ENCODE results near the gene SEMA4D. TPM values are rescaled to one million over a fixed set of nuclear protein-coding genes. Genes with fewer than 3 reads are reported as not detected.

SEMA4D gene
- total RNA-seq, 2 donors from 2014 or later = 169 to 237 TPM

DNA sequence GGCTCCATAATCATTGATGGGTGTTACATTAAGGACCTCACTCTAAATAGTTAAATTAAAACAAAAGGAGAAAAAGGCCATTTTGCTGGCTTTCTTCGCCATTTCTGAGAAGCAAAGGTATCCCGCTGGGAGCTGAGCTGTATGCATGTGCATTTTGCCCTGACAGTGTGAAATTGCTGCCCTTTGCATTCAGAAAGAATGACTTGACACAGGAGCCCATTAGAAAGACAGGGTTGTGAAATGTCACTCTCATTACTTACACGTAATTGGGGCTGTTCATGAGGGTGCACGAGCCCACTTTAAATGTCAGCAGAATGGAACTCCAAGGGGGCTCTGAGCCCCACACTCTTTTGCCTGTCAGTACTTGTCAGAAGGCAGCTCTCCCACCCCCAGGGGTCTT lies 85.0 kb downstream of the SEMA4D start:
- peaks cover 33% of the 10 kb centered on the region for H3K36me3 Mint-ChIP-seq
- ATAC-seq = no peak
- H3K27me3 Mint-ChIP-seq = no peaks in the 10 kb centered on the region
- no peak for DNase-seq (ENCODE audit: low spot score)
- H3K27ac Mint-ChIP-seq = peak overlapping the region; percentile 92 to 96
- H3K4me3 Mint-ChIP-seq = no peak overlapping the region
- H3K4me1 Mint-ChIP-seq (ENCODE audit: low read depth in 2 of 2) = peaks cover 67 to 73% of the 10 kb centered on the region in 2 donors
- H3K9me3 Mint-ChIP-seq = peaks cover 4% of the 10 kb centered on the region

DNA sequence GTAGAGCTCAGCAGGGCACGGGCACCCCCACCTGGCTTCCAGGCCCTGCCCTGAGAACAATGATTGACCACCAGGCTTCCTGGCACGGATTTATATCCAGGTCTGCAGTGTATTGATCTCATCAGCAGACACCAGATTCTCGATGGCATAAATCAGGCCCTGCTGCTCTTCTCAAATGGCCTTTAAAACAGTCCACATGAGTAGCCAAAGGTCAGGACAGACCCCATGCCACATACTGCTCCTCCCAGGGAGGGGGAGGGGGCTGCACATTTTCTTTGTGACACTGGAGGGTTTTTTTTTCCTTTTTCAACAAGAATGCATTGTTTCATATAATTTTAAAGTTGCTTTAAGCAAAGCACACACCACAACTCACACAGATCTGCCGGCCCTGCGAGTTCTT lies 85.4 kb downstream of the SEMA4D start:
- Mint-ChIP-seq H3K36me3 (peaks cover 33% of the 10 kb centered on the region), H3K4me1 (ENCODE audit: low read depth in 2 of 2) (peaks cover 65 to 73% of the 10 kb centered on the region in 2 donors), H3K4me3 (no peak overlapping the region), H3K27ac (peak overlapping the region; percentile 92 to 96), H3K27me3 (no peaks in the 10 kb centered on the region), H3K9me3 (peaks cover 6% of the 10 kb centered on the region)
- ATAC-seq = no peak
- no peak for DNase-seq (ENCODE audit: low spot score)

- H3K4me1 Mint-ChIP-seq (ENCODE audit: low read depth in 2 of 2) = peaks cover 64 to 73% of the 10 kb centered on the region in 2 donors
- H3K36me3 Mint-ChIP-seq = peaks cover 29% of the 10 kb centered on the region
- ATAC-seq (no peak), DNase-seq (ENCODE audit: low spot score) (no peak)
- H3K4me3 Mint-ChIP-seq = peak overlapping the region; percentile 96
- peak overlapping the region; percentile 92 to 96 for H3K27ac Mint-ChIP-seq
- no peaks in the 10 kb centered on the region for H3K27me3 Mint-ChIP-seq
- H3K9me3 Mint-ChIP-seq = peaks cover 7% of the 10 kb centered on the region
Measured at GRCh38 chr9:89411759-89412158, 86.2 kb downstream of the SEMA4D start.

- peaks cover 7% of the 10 kb centered on the region for H3K9me3 Mint-ChIP-seq
- H3K27me3 Mint-ChIP-seq = no peaks in the 10 kb centered on the region
- peak overlapping the region; percentile 92 to 96 for H3K27ac Mint-ChIP-seq
- H3K4me3 Mint-ChIP-seq = peak overlapping the region; percentile 96
- ATAC-seq (peak; percentile 65 to 66), DNase-seq (ENCODE audit: low spot score) (no peak)
- H3K4me1 Mint-ChIP-seq (ENCODE audit: low read depth in 2 of 2) = peaks cover 68 to 76% of the 10 kb centered on the region in 2 donors
- peaks cover 22% of the 10 kb centered on the region for H3K36me3 Mint-ChIP-seq
Measured at GRCh38 chr9:89410641-89411350, 87.1 kb downstream of the SEMA4D start.

DNA sequence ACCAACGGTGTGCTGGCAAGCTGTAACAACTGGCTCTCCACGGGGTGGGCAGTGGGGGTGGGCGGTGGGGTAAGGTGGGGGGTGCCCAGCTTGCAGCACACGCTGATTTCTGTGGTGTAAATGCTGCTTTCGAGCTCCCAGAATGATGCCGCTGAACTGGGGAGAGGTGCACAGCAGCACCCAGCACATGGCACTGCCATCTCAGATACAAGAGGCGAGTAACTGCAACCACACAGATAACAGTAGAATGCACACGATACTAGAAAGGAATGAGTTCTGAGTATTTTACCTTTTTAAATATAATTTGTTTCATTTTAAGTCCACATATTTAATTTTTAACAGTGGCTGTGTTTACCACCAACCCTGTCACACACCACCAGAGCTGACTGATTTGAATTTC lies 87.9 kb downstream of the SEMA4D start:
- H3K36me3 Mint-ChIP-seq = peaks cover 22% of the 10 kb centered on the region
- DNase-seq (ENCODE audit: low spot score) (no peak), ATAC-seq (no peak)
- peaks cover 7% of the 10 kb centered on the region for H3K9me3 Mint-ChIP-seq
- peak overlapping the region; percentile 96 for H3K4me3 Mint-ChIP-seq
- peak overlapping the region; percentile 92 to 96 for H3K27ac Mint-ChIP-seq
- peaks cover 72 to 82% of the 10 kb centered on the region in 2 donors for H3K4me1 Mint-ChIP-seq (ENCODE audit: low read depth in 2 of 2)
- H3K27me3 Mint-ChIP-seq = no peaks in the 10 kb centered on the region

GRCh38 chr9:89409466-89409865 lies 88.4 kb downstream of the SEMA4D start:
- Mint-ChIP-seq H3K4me3 (peak overlapping the region; percentile 96), H3K27ac (peak overlapping the region; percentile 92 to 96), H3K27me3 (no peaks in the 10 kb centered on the region), H3K36me3 (peaks cover 22% of the 10 kb centered on the region), H3K4me1 (ENCODE audit: low read depth in 2 of 2) (peaks cover 75 to 85% of the 10 kb centered on the region in 2 donors), H3K9me3 (peaks cover 7% of the 10 kb centered on the region)
- DNase-seq (ENCODE audit: low spot score) (no peak), ATAC-seq (no peak)

GRCh38 chr9:89408628-89409101 lies 89.2 kb downstream of the SEMA4D start:
- Mint-ChIP-seq H3K27me3 (no peaks in the 10 kb centered on the region), H3K4me3 (peak overlapping the region; percentile 96), H3K27ac (peak overlapping the region; percentile 92 to 96), H3K4me1 (ENCODE audit: low read depth in 2 of 2) (peaks cover 74 to 92% of the 10 kb centered on the region in 2 donors), H3K36me3 (peaks cover 22% of the 10 kb centered on the region), H3K9me3 (peaks cover 7% of the 10 kb centered on the region)
- DNase-seq (ENCODE audit: low spot score) = peak; percentile 83
- ATAC-seq = peak; percentile 77 to 84

DNA sequence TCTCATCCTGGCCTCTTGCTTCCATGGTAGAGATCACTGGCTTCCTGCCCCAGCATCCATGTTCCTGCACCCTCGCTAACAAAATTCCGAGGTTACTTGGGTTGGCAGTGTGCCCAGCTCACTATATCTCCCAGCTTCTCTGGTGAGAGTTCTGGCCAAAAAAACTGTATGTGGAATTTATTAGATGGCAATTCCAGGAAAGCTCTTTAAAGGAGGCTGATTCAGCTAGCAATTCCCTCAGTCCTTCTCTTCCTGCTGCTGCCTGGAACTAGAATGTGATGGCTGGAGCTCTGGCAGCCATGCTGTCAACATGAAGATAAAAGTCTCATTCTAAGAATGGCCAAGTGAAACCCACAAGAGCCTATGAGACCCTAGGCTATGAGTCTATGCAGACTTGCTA lies 90.8 kb downstream of the SEMA4D start:
- no peak for DNase-seq (ENCODE audit: low spot score)
- Mint-ChIP-seq H3K27ac (peak overlapping the region; percentile 92 to 96), H3K27me3 (no peaks in the 10 kb centered on the region), H3K9me3 (peaks cover 7% of the 10 kb centered on the region), H3K36me3 (peaks cover 22% of the 10 kb centered on the region), H3K4me1 (ENCODE audit: low read depth in 2 of 2) (peaks cover 68 to 79% of the 10 kb centered on the region in 2 donors), H3K4me3 (peak overlapping the region; percentile 76)
- ATAC-seq = no peak

GRCh38 chr9:89405826-89406225 lies 92.1 kb downstream of the SEMA4D start:
- H3K36me3 Mint-ChIP-seq = peaks cover 27% of the 10 kb centered on the region
- DNase-seq (ENCODE audit: low spot score) = no peak
- ATAC-seq = peak; percentile 56 to 74

DNA sequence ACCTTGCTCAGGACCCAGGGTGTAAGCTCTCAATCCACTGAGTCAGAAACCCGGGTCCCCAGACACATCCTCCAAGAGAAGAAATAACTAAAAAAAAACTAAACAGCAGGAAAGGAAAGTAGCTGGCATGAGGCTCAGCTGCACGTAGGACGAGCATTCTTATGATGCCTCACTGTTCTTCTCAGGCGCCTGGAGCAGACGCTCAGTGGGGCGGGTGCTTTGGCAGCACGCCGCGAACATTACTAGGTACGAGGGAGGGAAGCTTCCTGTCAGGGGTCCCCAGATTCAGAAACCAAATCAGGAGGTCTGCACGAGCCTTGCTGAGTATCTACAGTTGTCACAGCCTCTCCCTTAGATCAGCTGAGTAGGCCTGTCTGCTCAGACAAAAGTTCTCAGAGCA lies 93.8 kb downstream of the SEMA4D start:
- Mint-ChIP-seq H3K27me3 (no peaks in the 10 kb centered on the region), H3K4me1 (ENCODE audit: low read depth in 2 of 2) (peaks cover 61 to 71% of the 10 kb centered on the region in 2 donors)
- no peak for ATAC-seq

More at GRCh38 chr9:89405826-89406225, 92.1 kb downstream of the SEMA4D start:
- H3K27ac Mint-ChIP-seq = peak overlapping the region; percentile 92 to 96
- H3K4me3 Mint-ChIP-seq = peak overlapping the region; percentile 76
- H3K27me3 Mint-ChIP-seq = no peaks in the 10 kb centered on the region
- peaks cover 67 to 79% of the 10 kb centered on the region in 2 donors for H3K4me1 Mint-ChIP-seq (ENCODE audit: low read depth in 2 of 2)
- H3K9me3 Mint-ChIP-seq = peaks cover 5% of the 10 kb centered on the region

GRCh38 chr9:89402695-89403427 lies 95.1 kb downstream of the SEMA4D start:
- Mint-ChIP-seq H3K9me3 (peaks cover 3% of the 10 kb centered on the region), H3K27ac (peak overlapping the region; percentile 89 to 92), H3K4me3 (no peak overlapping the region), H3K27me3 (no peaks in the 10 kb centered on the region), H3K36me3 (peaks cover 30% of the 10 kb centered on the region), H3K4me1 (ENCODE audit: low read depth in 2 of 2) (peaks cover 50 to 59% of the 10 kb centered on the region in 2 donors)
- ATAC-seq (no peak), DNase-seq (ENCODE audit: low spot score) (no peak)

More for the DNA sequence above, 93.8 kb downstream of the SEMA4D start:
- DNase-seq (ENCODE audit: low spot score) = no peak
- Mint-ChIP-seq H3K9me3 (peaks cover 3% of the 10 kb centered on the region), H3K27ac (peak overlapping the region; percentile 92 to 96), H3K4me3 (peak overlapping the region; percentile 58), H3K36me3 (peaks cover 33% of the 10 kb centered on the region)

DNA sequence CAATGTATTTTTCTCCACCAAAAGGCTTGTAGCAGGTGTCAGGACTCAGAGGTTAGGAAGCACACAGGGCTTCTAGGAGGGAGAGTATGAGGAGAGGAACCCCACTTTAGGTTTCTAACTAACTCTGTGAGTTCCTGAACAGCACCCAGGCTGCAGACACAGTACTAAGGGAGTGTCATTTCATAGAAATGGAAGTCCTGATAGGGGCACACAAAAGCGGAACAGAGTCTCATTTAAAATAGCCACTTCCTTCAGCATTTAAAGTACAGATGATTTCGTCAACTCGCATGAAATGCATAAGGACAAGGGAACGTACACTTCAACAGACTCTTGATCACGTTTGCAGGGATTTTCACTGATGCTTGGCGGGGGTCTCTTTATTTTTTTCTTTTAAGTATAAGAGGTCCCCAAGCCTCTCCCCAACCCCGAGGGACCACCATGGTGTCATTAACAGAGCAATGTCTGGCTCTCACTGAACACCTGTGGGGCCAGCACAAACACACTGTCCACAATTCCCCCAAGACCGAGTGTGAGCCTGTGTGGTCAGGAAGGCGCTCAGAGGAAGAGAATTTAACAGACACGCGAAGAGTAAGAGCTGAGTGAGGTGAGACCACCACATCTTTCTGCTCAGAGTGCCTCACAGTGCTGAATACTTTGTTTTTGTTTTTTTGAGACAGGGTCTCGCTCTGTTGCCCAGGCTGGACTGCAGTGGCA lies 97.4 kb downstream of the SEMA4D start:
- Mint-ChIP-seq H3K27me3 (no peaks in the 10 kb centered on the region), H3K36me3 (peaks cover 24% of the 10 kb centered on the region), H3K4me1 (ENCODE audit: low read depth in 2 of 2) (peaks cover 30 to 36% of the 10 kb centered on the region in 2 donors), H3K9me3 (no peaks in the 10 kb centered on the region), H3K27ac (peak overlapping the region; percentile 89), H3K4me3 (peak overlapping the region; percentile 36)
- ATAC-seq (peak; percentile 53 to 55), DNase-seq (ENCODE audit: low spot score) (no peak)

DNA sequence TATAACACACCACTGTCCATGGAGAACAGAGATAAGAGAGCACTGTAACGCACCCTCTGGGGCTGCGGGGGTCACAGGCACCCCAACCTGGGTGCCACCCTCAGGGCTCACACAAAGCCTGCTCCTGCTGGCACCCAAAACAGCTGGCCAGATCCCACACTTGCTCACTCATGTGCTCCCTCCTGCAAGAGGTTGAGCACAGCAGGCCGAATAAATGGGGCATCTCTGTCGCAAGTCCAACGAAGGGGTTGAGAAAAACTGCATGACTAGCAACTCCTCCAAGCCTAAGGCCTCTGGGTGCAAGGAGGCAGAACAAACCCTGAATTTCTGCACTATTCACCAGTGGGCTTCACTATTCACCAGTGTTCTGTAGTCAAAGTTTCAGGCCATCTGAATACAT lies 99.3 kb downstream of the SEMA4D start:
- Mint-ChIP-seq H3K4me3 (no peak overlapping the region), H3K4me1 (ENCODE audit: low read depth in 2 of 2) (peaks cover 25 to 29% of the 10 kb centered on the region in 2 donors), H3K27ac (peak overlapping the region; percentile 35 to 78), H3K36me3 (peaks cover 33% of the 10 kb centered on the region), H3K27me3 (no peaks in the 10 kb centered on the region), H3K9me3 (no peaks in the 10 kb centered on the region)
- no peak for DNase-seq (ENCODE audit: low spot score)
- ATAC-seq = no peak

Data from natural killer cell treated with Interleukin-12 subunit alpha and Interleukin-12 subunit beta and Interleukin-15 and Interleukin-18, amount 100 ng/mL, for 72 hours (primary cell).